Panc1 (cell line): ENCODE results near the gene RNF19B. TPM values are rescaled to one million over a fixed set of nuclear protein-coding genes. Genes with fewer than 3 reads are reported as not detected.

Experiments
- ATAC-seq: fragments of 200-7000 bp; cut with Tn5 transposase; 2 replicates; pipeline ENCODE4 v1.9.1; 2020; ENCODE audit warnings: mild to moderate bottlenecking, moderate library complexity
- BruUV-seq: library from RNA; stranded (reverse); fragments of 400-500 nt; replicated peaks from 2 replicates; lab custom pipeline; 2021; lab: Mats Ljungman, UMichigan
- CTCF ChIA-PET: fragments of 300-600 bp; sonication (Branson Sonifier 250); formaldehyde crosslinking; loops from one replicate; lab custom pipeline; 2022; ENCODE audit warnings: antibody characterized with exemption; lab: Charles Lee
- POLR2A ChIA-PET: fragments of 300-600 bp; sonication (Branson Sonifier 250); formaldehyde crosslinking; loops from one replicate; lab custom pipeline; 2022; ENCODE audit warnings: antibody characterized with exemption; lab: Charles Lee
- DNase-seq: peaks from one replicate; pipeline ENCODE4 v3.0.0-alpha.2; 2010; ENCODE audit warnings: low read depth, low spot score
- H3K27ac ChIP-seq: 2 replicates; pipeline ENCODE4 v1.5.1; 2011; ENCODE audit warnings: mild to moderate bottlenecking, low read length, inconsistent platforms
- H3K27me3 ChIP-seq: fragments of 200-500 bp; sonication (Bioruptor generic); 2 replicates; pipeline ENCODE4 v1.6.0; 2014; ENCODE audit warnings: low read length, inconsistent platforms; ENCODE audit not compliant: control insufficient read depth, insufficient read depth
- H3K36me3 ChIP-seq: fragments of 200-500 bp; sonication (Bioruptor generic); 2 replicates; pipeline ENCODE4 v1.5.1; 2014; ENCODE audit warnings: inconsistent platforms, mild to moderate bottlenecking, low read length, moderate library complexity; ENCODE audit not compliant: control insufficient read depth, insufficient read depth
- H3K4me1 ChIP-seq: 2 replicates; pipeline ENCODE4 v1.5.1; 2011; ENCODE audit warnings: inconsistent platforms, mild to moderate bottlenecking, low read length, moderate library complexity; ENCODE audit not compliant: control insufficient read depth, insufficient read depth
- H3K4me3 ChIP-seq, 2 experiments: 2 replicates each; pipeline ENCODE4 v1.5.1; 2011 to 2012; ENCODE audit warnings: low read depth in 2 of 2, low read length in 2 of 2, mild to moderate bottlenecking in 2 of 2, inconsistent platforms in 1 of 2, moderate library complexity in 1 of 2
- H3K9me3 ChIP-seq: fragments of 200-500 bp; sonication (Bioruptor generic); 2 replicates; pipeline ENCODE4 v1.5.1; 2014; ENCODE audit warnings: low read depth, mild to moderate bottlenecking, inconsistent platforms, low read length, moderate library complexity; ENCODE audit not compliant: control insufficient read depth, insufficient read depth
- POLR2AphosphoS5 ChIP-seq: IDR thresholded peaks from 2 replicates; pipeline ENCODE4 v1.6.1; 2012; ENCODE audit warnings: mild to moderate bottlenecking, low read depth, low read length, moderate library complexity
- SIN3A ChIP-seq: IDR thresholded peaks from 2 replicates; pipeline ENCODE4 v1.6.1; 2012; ENCODE audit warnings: low read depth, mild to moderate bottlenecking, low read length, moderate library complexity, borderline replicate concordance; ENCODE audit not compliant: insufficient read depth
- TCF7L2 ChIP-seq: IDR thresholded peaks from 2 replicates; pipeline ENCODE4 v1.6.1; 2011; ENCODE audit warnings: mild to moderate bottlenecking, low read depth, low read length, inconsistent platforms
- in situ Hi-C: cut with HindIII; loops from 2 replicates; pipeline ENCODE4 v1.10.0; 2016; ENCODE audit warnings: low sequenced_read_pairs, low pct_unique_long_range_greater_than_20kb
- intact Hi-C: fragments of 100-400 bp; cut with micrococcal nuclease; formaldehyde crosslinking; loops from one replicate; pipeline ENCODE4 v1.10.0; 2022; ENCODE audit not compliant: unreplicated experiment
- total RNA-seq: library from RNA; stranded (reverse); gene quantifications from one replicate; pipeline ENCODE4 v1.2.1, GENCODE V29; 2021; ENCODE audit not compliant: unreplicated experiment
- TF ChIP-seq, protein P1 (sequence below), 2 experiments: IDR thresholded peaks; 2 replicates each; pipeline ENCODE4 v1.6.1; 2011 to 2012; ENCODE audit warnings: low read depth in 2 of 2, control low read depth in 1 of 2, low read length in 1 of 2, mild to moderate bottlenecking in 1 of 2, moderate library complexity in 1 of 2; ENCODE audit not compliant: insufficient read depth in 1 of 2
- TF ChIP-seq, protein P2 (sequence below): fragments of 450-650 bp; IDR thresholded peaks from 2 replicates; pipeline ENCODE4 v1.5.1; 2017; ENCODE audit warnings: mild to moderate bottlenecking

The RNF19B gene
- total RNA-seq, 1 experiment from 2014 or later, result 29.1 TPM

DNA sequence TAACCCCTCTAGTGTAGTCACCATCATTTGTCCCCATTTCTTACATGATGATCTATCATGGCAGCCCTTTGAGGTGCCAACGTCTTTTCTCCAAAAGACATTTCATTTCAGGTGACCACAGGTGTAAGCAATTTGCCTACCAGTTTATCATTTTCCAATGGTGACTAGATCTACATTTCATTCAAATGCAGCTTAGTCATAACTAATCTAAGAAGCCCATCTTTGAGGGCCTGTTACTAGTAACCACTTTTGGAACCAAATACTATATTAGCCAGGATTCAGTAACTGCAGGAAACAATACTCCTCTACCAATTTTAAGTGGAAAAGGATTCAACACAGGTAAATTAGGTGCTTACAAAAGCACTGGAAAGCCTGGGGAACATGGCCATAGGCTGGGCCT is 32.8 kb downstream of the RNF19B start:
- no peak for TF ChIP-seq TCF7L2
- DNase-seq (no peak), ATAC-seq (no peak)
- in situ Hi-C loops (no loop called here), intact Hi-C loops (loop anchor here (2.0 to 5.0 kb wide), 3 partner anchors 76 to 156 kb away; no protein-coding TSS in a partner anchor)
- Histone ChIP-seq H3K27ac (no peak overlapping the region), H3K27me3 (no peaks in the 10 kb centered on the region), H3K36me3 (no peaks in the 10 kb centered on the region), H3K9me3 (no peaks in the 10 kb centered on the region), H3K4me1 (peaks cover 4% of the 10 kb centered on the region; the same call in 1 of the 2 replicates), H3K4me3 (no peak overlapping the region)
- no TSS peak for BruUV-seq
- POLR2A ChIA-PET, result no interaction called here
- CTCF ChIA-PET, result interaction anchor here (1.4 kb wide), 1 partner anchor 75 kb away, joined by 4 read pairs; no protein-coding TSS in a partner anchor

DNA sequence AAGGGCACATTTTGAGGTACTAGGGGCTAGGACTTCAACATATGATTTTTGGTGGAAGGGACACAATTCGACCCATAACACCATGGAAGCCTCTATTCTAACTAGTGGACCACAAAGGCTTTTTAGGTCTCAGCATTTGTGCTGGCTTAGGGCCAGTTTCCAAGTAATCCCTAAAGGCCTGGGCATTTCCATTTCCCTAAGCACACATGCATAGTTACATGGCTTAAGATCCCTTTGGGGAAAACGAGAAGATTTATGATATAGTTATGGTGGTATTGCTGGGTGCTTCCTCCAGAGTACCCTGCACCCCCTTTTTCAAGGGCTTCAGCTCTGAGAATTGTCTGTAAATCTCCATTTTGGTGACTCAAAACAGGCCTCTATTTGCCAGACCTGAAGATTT is 35.2 kb downstream of the RNF19B start:
- ChIA-PET CTCF (no interaction called here), POLR2A (interaction anchor here (0.5 kb wide), 1 partner anchor 25 kb away, joined by 5 read pairs; no protein-coding TSS in a partner anchor)
- DNase-seq (no peak), ATAC-seq (no peak)
- no peaks in the 10 kb centered on the region for H3K27me3 ChIP-seq
- no peaks in the 10 kb centered on the region for H3K36me3 ChIP-seq
- BruUV-seq, result no TSS peak
- intact Hi-C loops (no loop called here), in situ Hi-C loops (no loop called here)
- peaks cover 7% of the 10 kb centered on the region; the same call in 1 of the 2 replicates for H3K4me1 ChIP-seq
- no peaks in the 10 kb centered on the region for H3K9me3 ChIP-seq
- TF ChIP-seq TCF7L2 (no peak), POLR2AphosphoS5 (no peak), SIN3A (no peak)
- TF ChIP-seq, protein P1, sequence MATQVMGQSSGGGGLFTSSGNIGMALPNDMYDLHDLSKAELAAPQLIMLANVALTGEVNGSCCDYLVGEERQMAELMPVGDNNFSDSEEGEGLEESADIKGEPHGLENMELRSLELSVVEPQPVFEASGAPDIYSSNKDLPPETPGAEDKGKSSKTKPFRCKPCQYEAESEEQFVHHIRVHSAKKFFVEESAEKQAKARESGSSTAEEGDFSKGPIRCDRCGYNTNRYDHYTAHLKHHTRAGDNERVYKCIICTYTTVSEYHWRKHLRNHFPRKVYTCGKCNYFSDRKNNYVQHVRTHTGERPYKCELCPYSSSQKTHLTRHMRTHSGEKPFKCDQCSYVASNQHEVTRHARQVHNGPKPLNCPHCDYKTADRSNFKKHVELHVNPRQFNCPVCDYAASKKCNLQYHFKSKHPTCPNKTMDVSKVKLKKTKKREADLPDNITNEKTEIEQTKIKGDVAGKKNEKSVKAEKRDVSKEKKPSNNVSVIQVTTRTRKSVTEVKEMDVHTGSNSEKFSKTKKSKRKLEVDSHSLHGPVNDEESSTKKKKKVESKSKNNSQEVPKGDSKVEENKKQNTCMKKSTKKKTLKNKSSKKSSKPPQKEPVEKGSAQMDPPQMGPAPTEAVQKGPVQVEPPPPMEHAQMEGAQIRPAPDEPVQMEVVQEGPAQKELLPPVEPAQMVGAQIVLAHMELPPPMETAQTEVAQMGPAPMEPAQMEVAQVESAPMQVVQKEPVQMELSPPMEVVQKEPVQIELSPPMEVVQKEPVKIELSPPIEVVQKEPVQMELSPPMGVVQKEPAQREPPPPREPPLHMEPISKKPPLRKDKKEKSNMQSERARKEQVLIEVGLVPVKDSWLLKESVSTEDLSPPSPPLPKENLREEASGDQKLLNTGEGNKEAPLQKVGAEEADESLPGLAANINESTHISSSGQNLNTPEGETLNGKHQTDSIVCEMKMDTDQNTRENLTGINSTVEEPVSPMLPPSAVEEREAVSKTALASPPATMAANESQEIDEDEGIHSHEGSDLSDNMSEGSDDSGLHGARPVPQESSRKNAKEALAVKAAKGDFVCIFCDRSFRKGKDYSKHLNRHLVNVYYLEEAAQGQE (IDR thresholded peaks at IDR 0.05; ENCODE audit: insufficient read depth in 1 of 2, low read depth in 2 of 2, low read length in 1 of 2), result no peak
- TF ChIP-seq, protein P2, sequence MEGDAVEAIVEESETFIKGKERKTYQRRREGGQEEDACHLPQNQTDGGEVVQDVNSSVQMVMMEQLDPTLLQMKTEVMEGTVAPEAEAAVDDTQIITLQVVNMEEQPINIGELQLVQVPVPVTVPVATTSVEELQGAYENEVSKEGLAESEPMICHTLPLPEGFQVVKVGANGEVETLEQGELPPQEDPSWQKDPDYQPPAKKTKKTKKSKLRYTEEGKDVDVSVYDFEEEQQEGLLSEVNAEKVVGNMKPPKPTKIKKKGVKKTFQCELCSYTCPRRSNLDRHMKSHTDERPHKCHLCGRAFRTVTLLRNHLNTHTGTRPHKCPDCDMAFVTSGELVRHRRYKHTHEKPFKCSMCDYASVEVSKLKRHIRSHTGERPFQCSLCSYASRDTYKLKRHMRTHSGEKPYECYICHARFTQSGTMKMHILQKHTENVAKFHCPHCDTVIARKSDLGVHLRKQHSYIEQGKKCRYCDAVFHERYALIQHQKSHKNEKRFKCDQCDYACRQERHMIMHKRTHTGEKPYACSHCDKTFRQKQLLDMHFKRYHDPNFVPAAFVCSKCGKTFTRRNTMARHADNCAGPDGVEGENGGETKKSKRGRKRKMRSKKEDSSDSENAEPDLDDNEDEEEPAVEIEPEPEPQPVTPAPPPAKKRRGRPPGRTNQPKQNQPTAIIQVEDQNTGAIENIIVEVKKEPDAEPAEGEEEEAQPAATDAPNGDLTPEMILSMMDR, result no peak
- H3K27ac ChIP-seq, result no peak overlapping the region
- H3K4me3 ChIP-seq, result no peak overlapping the region

DNA sequence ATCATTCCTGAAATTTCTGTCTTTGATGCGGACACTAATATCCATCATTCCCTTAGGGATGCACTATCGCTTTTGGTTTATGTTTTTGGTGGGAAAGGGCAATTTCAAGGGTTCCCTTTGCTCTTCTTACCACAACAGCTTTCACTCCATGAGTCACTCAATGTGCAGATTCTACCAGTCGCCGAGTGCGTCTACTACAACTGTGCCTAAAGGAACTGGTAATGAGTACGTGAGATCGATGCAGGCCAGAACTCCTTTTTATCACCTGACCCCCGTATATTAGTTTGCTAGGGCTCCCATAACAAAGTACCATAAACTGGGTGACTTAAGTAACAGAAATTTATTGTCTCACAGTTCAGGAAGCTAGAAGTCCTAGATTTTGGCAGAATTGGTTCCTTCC is 35.9 kb downstream of the RNF19B start:
- POLR2A ChIA-PET, result no interaction called here
- CTCF ChIA-PET, result no interaction called here
- in situ Hi-C loops (no loop called here), intact Hi-C loops (no loop called here)
- Histone ChIP-seq H3K27ac (no peak overlapping the region), H3K36me3 (no peaks in the 10 kb centered on the region), H3K4me3 (no peak overlapping the region), H3K4me1 (peaks cover 3% of the 10 kb centered on the region; the same call in 1 of the 2 replicates), H3K9me3 (no peaks in the 10 kb centered on the region), H3K27me3 (no peaks in the 10 kb centered on the region)
- ATAC-seq, result no peak
- no peak for TF ChIP-seq SIN3A
- TF ChIP-seq, protein P1 (IDR thresholded peaks at IDR 0.05; ENCODE audit: insufficient read depth in 1 of 2, low read depth in 2 of 2, low read length in 1 of 2), result no peak
- TF ChIP-seq POLR2AphosphoS5, result no peak
- TF ChIP-seq, protein P2, result no peak
- TF ChIP-seq TCF7L2, result no peak
- no TSS peak for BruUV-seq
- DNase-seq, result no peak
